Left lung (tissue), 10 donors: Measurements from ENCODE around the gene MXD3. TPM values are rescaled to one million over a fixed set of nuclear protein-coding genes. Genes with fewer than 3 reads are reported as not detected.
A peak's percentile ranks its signal among the peaks of the same experiment; 100 is the strongest.

Experiments
- ATAC-seq: fragments of 200-7000 bp; cut with Tn5 transposase; one replicate; pipeline ENCODE4 v1.9.1; 2020; ENCODE audit warnings: moderate library complexity
- DNase-seq, 4 donors: peaks; one replicate each; pipeline ENCODE4 v3.0.0-alpha.2; 2013 to 2020
- H3K27ac ChIP-seq, 2 donors: fragments of 200-600 bp; sonication (generic) in 1 of 2; one replicate each; pipeline versions ENCODE4 v1.5.0 to v1.8.0; 2020 to 2021
- H3K27me3 ChIP-seq, 2 donors: fragments of 200-600 bp; sonication (generic) in 1 of 2; one replicate each; pipeline versions ENCODE4 v1.5.0 to v1.8.0; 2020 to 2021
- H3K36me3 ChIP-seq, 2 donors: fragments of 200-600 bp; sonication (generic) in 1 of 2; one replicate each; pipeline versions ENCODE4 v1.5.0 to v1.8.0; 2020 to 2021
- H3K4me1 ChIP-seq, 2 donors: fragments of 200-600 bp; one replicate each; pipeline ENCODE4 v1.8.0; 2021
- H3K4me3 ChIP-seq, 2 donors: fragments of 200-600 bp; sonication (generic) in 1 of 2; one replicate each; pipeline versions ENCODE4 v1.5.0 to v1.8.0; 2020 to 2021; ENCODE audit warnings: mild to moderate bottlenecking in 1 of 2
- H3K9me3 ChIP-seq, 2 donors: fragments of 200-600 bp; sonication (generic) in 1 of 2; one replicate each; pipeline versions ENCODE4 v1.5.0 to v1.8.0; 2020 to 2021
- intact Hi-C, 2 donors: fragments of 100-400 bp; cut with DNase I; formaldehyde crosslinking; loops; one replicate each; pipeline versions ENCODE4 v1.11.2 to v1.14.2; 2022
- polyA plus RNA-seq, 6 donors: library from polyadenylated mRNA; unstranded; fragments of 120-200 nt; gene quantifications; one replicate each; pipeline ENCODE4 v1.2.1, GENCODE V29; 2013; ENCODE audit not compliant: insufficient read length in 6 of 6
- total RNA-seq, 2 donors: library from RNA; stranded (reverse); fragmentation: NEBNext Ultra II Directional; extraction: Animal tissue kit (Norgen Biotek cat#: 25700); gene quantifications; one replicate each; pipeline ENCODE4 v1.2.1, GENCODE V29; 2021
- TF ChIP-seq, protein P1 (sequence below), 2 donors: fragments of 200-600 bp; sonication (generic) in 1 of 2; IDR thresholded peaks; one replicate each; pipeline versions ENCODE4 v1.5.0 to v1.8.0; 2021; ENCODE audit warnings: antibody characterized with exemption in 2 of 2
- donor health status: DM: no; HTN: yes; CAD: no.
- donor health status: DM: no; HTN: no; CAD: no.

Gene MXD3
- total and polyA plus RNA-seq, 8 donors: 10.8 to 36.5 (median 22.0) TPM

DNA sequence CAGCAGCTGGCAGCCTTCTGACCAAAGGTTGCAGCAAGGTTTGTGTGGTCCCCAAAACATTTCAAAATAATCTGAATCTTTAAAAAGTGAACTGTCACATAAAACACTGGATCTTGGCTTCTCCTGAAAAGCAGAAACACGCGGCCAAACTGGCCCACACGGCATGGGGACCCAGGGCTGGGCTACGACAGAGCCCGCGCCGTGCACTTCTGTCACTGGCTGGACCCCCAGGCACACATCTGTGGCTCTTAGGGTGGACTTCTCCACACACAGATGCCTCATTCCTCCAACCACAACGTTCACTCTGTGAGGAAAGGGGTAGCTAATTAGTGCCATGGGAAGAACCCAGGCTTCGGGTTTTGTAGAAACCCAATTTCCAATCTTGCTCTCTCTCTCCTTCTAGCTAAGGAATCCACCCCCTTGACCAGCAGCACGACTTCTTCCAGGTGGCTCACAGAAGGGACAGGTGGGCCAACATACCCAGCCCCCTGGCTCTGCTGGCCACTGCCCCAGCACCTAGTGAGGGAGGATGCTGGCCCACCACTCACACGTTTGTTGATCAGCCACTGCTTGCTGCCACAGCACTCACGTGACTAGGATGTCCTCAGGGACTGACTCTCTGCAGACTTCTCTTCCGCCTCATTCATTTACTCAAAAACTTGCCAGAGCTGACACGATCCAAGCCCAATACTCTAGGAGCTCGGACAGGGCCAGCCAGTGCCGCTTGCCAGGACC, 21.9 kb upstream of the MXD3 start:
- no peak overlapping the region for H3K27ac ChIP-seq
- ATAC-seq (no peak), DNase-seq (peak in 1 of 4 donors; percentile 33)
- TF ChIP-seq, protein P1, sequence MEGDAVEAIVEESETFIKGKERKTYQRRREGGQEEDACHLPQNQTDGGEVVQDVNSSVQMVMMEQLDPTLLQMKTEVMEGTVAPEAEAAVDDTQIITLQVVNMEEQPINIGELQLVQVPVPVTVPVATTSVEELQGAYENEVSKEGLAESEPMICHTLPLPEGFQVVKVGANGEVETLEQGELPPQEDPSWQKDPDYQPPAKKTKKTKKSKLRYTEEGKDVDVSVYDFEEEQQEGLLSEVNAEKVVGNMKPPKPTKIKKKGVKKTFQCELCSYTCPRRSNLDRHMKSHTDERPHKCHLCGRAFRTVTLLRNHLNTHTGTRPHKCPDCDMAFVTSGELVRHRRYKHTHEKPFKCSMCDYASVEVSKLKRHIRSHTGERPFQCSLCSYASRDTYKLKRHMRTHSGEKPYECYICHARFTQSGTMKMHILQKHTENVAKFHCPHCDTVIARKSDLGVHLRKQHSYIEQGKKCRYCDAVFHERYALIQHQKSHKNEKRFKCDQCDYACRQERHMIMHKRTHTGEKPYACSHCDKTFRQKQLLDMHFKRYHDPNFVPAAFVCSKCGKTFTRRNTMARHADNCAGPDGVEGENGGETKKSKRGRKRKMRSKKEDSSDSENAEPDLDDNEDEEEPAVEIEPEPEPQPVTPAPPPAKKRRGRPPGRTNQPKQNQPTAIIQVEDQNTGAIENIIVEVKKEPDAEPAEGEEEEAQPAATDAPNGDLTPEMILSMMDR (IDR thresholded peaks at IDR 0.05): no peak
- peaks cover 0 to 96% of the 10 kb centered on the region in 2 donors for H3K36me3 ChIP-seq
- H3K4me3 ChIP-seq: no peak overlapping the region
- intact Hi-C loops: no loop called here
- H3K4me1 ChIP-seq: peaks cover 0 to 9% of the 10 kb centered on the region in 2 donors
- no peaks in the 10 kb centered on the region for H3K9me3 ChIP-seq
- no peaks in the 10 kb centered on the region for H3K27me3 ChIP-seq

DNA sequence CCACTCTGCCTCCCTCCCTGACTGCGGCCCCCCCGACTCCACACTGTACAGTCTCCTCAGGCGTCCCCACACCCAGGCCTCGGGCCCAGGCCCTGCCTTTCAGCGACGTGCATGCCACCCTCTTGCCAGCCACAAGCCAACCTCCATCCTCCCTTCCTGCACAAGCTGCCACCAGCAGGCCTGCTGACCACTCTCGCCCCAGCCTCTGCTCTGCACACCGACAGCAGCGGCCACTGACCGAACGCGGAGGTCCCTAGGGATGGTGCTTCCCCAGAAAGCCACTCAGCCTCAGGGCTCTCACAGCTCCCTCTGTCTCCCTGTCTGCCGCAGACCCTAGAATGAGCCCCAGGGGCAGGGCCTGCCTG, 21.2 kb upstream of the MXD3 start:
- H3K4me1 ChIP-seq: peaks cover 0 to 8% of the 10 kb centered on the region in 2 donors
- no peak overlapping the region for H3K27ac ChIP-seq
- no peaks in the 10 kb centered on the region for H3K27me3 ChIP-seq
- intact Hi-C loops: no loop called here
- peaks cover 0 to 93% of the 10 kb centered on the region in 2 donors for H3K36me3 ChIP-seq
- peak in 1 of 4 donors; percentile 66 for DNase-seq
- TF ChIP-seq, protein P1 (IDR thresholded peaks at IDR 0.05): no peak
- H3K4me3 ChIP-seq: no peak overlapping the region
- no peaks in the 10 kb centered on the region for H3K9me3 ChIP-seq
- no peak for ATAC-seq

GRCh38 chr5:177332031-177332895, 20.6 kb upstream of the MXD3 start:
- Histone ChIP-seq H3K4me1 (peaks cover 0 to 10% of the 10 kb centered on the region in 2 donors), H3K27ac (no peak overlapping the region), H3K27me3 (no peaks in the 10 kb centered on the region), H3K36me3 (peaks cover 0 to 91% of the 10 kb centered on the region in 2 donors), H3K4me3 (no peak overlapping the region), H3K9me3 (no peaks in the 10 kb centered on the region)
- ATAC-seq (no peak), DNase-seq (peak in 1 of 4 donors; percentile 61)
- TF ChIP-seq, protein P1 (IDR thresholded peaks at IDR 0.05): no peak
- intact Hi-C loops: no loop called here

- TF ChIP-seq, protein P1 (IDR thresholded peaks at IDR 0.05): no peak
- H3K27ac ChIP-seq: no peak overlapping the region
- H3K9me3 ChIP-seq: no peaks in the 10 kb centered on the region
- H3K27me3 ChIP-seq: no peaks in the 10 kb centered on the region
- ATAC-seq: no peak
- DNase-seq: peak in 1 of 4 donors; percentile 61
- intact Hi-C loops: no loop called here
- H3K4me3 ChIP-seq: no peak overlapping the region
- peaks cover 0 to 81% of the 10 kb centered on the region in 2 donors for H3K36me3 ChIP-seq
- peaks cover 0 to 10% of the 10 kb centered on the region in 2 donors for H3K4me1 ChIP-seq
Observed at GRCh38 chr5:177330991-177331842, 19.5 kb upstream of the MXD3 start.
